GM12892 (cell line): ENCODE measurements around the gene PTK7.
"Not testable (repeated sequence)": the region's sequence is repeated elsewhere in the genome, so short reads cannot be mapped to it uniquely, and the experiment has no call there.

ENCODE experiments used
- DNase-seq: peaks from one replicate; pipeline ENCODE4 v3.0.0; 2011; ENCODE audit not compliant: insufficient read length
- FAIRE-seq: peaks from 2 replicates; lab custom pipeline; 2011; peaks lifted over from hg19 to GRCh38; lab: Jason Lieb, UNC
- POLR2A ChIP-seq: IDR thresholded peaks from 2 replicates; pipeline ENCODE4 v1.6.1; 2011; ENCODE audit warnings: low read depth, low read length, control low read depth
- POLR2AphosphoS5 ChIP-seq: IDR thresholded peaks from 2 replicates; pipeline ENCODE4 v1.6.1; 2011; ENCODE audit warnings: low read depth, low read length, control low read depth
- TAF1 ChIP-seq: IDR thresholded peaks from 2 replicates; pipeline ENCODE4 v1.6.1; 2011; ENCODE audit warnings: low read depth, mild to moderate bottlenecking, control low read depth, low read length, borderline replicate concordance

Gene PTK7

DNA sequence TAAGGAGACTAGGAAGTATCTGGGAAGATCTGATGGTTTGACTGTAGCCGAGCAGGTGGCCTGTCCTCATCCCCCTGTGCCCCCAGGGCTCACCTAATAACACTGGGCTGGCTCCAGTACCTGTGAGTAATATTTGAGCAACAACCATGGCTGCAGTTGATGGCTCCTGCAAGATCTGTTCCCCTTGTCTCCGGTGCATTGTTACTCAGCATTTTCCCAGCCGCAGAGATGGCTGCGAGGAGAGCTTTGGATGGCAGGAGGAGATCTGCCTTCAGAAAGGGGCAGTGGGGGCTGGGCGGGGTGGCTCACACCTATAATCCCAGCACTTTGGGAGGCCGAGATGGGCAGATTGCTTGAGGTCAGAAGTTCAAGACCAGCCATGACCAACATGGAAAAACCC is 39.3 kb downstream of the PTK7 start:
- TF ChIP-seq POLR2A = no peak
- TF ChIP-seq POLR2AphosphoS5 = no peak
- no peak for TF ChIP-seq TAF1
- no peak for DNase-seq
- no peak for FAIRE-seq

- not testable (repeated sequence) for FAIRE-seq, DNase-seq
Measured at GRCh38 chr6:43117466-43117865, 41.4 kb downstream of the PTK7 start.

GRCh38 chr6:43119482-43119881 is 43.4 kb downstream of the PTK7 start:
- FAIRE-seq (no peak), DNase-seq (no peak)
- TF ChIP-seq POLR2A = no peak
- TF ChIP-seq TAF1 = no peak
- TF ChIP-seq POLR2AphosphoS5 = no peak

DNA sequence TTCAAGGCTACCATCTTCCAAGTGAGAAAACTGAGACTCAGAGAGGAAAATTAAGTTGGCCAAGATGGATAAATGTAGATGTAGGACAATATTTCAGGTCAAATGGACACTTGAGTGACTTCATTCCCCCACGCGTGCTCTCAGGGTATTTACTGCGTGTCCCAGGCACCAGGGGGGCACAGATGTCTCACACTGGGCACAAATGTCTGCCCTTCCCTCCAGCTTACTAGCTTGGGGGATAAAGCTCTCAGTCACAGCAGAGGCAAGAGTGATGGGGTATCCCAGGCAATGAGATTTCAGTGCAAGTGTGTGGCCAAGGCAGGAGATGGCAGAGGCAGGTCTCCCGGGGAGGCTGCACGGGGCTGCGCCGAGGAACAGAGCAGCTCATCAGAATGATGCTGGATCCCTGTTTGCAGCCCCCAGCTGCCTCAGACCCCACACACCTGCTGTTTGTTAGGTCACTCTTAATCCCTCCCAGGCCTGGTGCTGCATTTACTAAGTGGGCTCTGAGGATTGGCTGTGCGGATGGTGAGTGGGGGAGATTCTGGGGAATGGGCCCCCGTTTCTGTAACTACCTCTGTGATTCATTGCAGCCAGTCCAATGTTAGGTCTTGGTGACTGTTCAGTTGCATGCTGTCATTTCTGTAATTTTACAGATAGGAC is 44.1 kb downstream of the PTK7 start:
- TF ChIP-seq POLR2A (no peak), TAF1 (no peak), POLR2AphosphoS5 (no peak)
- DNase-seq (no peak), FAIRE-seq (no peak)

- TF ChIP-seq POLR2A (no peak), POLR2AphosphoS5 (no peak), TAF1 (no peak)
- FAIRE-seq = no peak
Measured at GRCh38 chr6:43120944-43121913, 45.1 kb downstream of the PTK7 start.

DNA sequence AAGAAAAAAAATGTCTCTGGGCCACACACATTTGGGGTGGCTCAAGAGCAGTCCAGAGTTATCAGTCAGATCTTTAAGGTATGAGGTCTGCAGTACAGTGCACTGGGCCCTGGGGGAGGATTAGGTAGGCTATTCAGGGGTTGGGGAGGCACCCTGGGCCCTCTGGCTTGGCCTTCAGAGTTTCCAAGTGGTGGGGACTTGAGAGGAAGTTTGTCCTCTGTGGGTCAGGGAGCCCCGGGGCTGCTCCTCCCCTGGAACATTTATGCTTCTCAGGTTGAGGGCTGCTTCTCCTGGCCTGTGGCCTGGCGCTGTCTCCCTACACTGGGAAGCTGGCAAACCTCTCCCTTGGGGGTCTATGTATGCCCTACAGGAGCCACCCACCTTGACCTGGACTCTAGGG is 46.0 kb downstream of the PTK7 start:
- TF ChIP-seq POLR2AphosphoS5 (no peak), POLR2A (no peak), TAF1 (no peak)
- FAIRE-seq (no peak), DNase-seq (no peak)

More at GRCh38 chr6:43120944-43121913, 45.1 kb downstream of the PTK7 start:
- no peak for DNase-seq

DNA sequence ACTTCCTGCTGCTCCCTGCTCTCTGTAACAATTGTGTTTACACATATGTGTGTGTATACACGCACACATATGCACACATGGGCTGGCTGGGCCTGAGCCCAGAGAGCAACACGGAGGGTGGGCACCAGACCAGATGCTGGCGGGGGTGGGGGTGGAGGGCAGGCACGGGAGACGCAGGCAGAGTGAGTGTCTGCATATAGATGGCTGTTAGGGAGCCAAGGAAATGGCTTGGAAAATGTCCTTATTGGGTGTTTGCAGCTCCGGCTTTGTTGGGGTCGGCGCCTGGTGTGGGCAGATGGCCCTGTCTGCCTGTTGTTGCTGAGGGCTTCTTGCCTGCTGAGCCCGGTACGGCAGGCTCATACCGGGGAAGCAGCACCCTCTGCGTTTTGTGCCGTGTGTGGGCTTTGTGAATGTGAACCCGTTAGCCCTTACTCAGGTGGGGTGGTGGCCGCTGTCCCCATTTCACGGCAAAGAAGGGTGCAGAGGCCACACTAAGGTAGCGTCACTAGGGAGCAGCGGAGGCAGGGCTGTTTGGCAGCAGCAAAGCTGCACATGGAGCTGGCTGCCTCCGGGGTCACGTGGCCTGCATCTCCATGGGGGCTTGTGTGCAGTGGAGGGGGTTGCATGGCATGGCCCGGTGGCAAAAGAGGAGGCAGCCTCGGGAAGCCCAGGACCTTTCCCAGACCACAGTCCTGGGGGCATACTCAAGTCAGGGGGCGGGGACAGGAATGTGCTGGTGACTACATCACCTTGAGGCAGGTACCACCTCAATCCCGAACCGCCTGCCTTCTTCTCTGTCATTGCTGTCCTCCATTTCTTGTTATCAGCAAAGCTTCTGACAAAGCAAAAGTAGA is 47.6 kb downstream of the PTK7 start:
- DNase-seq = no peak
- no peak for TF ChIP-seq TAF1
- no peak for TF ChIP-seq POLR2AphosphoS5
- no peak for TF ChIP-seq POLR2A
- FAIRE-seq = no peak

DNA sequence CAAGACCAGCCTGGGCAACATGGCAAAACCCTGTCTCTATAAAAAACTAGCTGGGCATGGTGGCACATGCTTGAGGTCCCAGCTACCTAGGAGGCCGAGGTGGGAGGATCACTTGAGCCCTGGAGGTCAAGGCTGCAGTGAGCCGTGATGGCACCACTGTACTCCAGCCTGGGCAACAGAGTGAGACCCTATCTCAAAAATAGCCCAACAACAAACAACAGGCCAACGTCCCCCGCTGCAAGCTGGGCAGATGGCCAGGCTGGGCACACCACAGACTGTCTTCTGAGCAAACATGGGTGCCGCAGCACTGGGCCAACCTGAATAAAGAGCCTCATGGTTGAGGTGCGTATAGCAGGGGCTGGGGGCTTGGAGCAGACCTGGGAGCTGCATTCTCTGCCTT is 48.4 kb downstream of the PTK7 start:
- DNase-seq (no peak), FAIRE-seq (no peak)
- TF ChIP-seq POLR2A (no peak), POLR2AphosphoS5 (no peak), TAF1 (no peak)

GRCh38 chr6:43125119-43125518 is 49.0 kb downstream of the PTK7 start:
- no peak for FAIRE-seq
- no peak for DNase-seq

GRCh38 chr6:43125555-43125954 is 49.4 kb downstream of the PTK7 start:
- TF ChIP-seq POLR2AphosphoS5 (no peak), TAF1 (no peak), POLR2A (no peak)
- FAIRE-seq = no peak

More at GRCh38 chr6:43125119-43125518, 49.0 kb downstream of the PTK7 start:
- TF ChIP-seq TAF1 (no peak), POLR2A (no peak)

GRCh38 chr6:43127180-43127579 is 51.1 kb downstream of the PTK7 start:
- no peak for FAIRE-seq
- no peak for DNase-seq
- TF ChIP-seq TAF1 = no peak
- TF ChIP-seq POLR2A = no peak
- no peak for TF ChIP-seq POLR2AphosphoS5

More at GRCh38 chr6:43125555-43125954, 49.4 kb downstream of the PTK7 start:
- no peak for DNase-seq

GRCh38 chr6:43127877-43128276 is 51.8 kb downstream of the PTK7 start:
- no peak for FAIRE-seq
- DNase-seq = no peak
- TF ChIP-seq POLR2A = no peak
- no peak for TF ChIP-seq TAF1
- TF ChIP-seq POLR2AphosphoS5 = no peak

DNA sequence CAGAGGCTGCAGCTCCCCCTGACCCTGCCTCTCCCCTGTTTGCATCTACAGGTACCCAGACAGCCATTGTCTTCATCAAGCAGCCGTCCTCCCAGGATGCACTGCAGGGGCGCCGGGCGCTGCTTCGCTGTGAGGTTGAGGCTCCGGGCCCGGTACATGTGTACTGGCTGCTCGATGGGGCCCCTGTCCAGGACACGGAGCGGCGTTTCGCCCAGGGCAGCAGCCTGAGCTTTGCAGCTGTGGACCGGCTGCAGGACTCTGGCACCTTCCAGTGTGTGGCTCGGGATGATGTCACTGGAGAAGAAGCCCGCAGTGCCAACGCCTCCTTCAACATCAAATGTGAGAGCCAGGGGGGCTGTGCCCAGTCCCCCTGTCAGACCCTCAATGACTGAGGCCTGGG is 52.8 kb downstream of the PTK7 start:
- FAIRE-seq = no peak
- no peak for DNase-seq
- no peak for TF ChIP-seq POLR2A
- no peak for TF ChIP-seq TAF1
- TF ChIP-seq POLR2AphosphoS5 = no peak
